Vagina (tissue), 2 donors: ENCODE results near the gene COQ7. TPM values are rescaled to one million over a fixed set of nuclear protein-coding genes. Genes with fewer than 3 reads are reported as not detected.

Experiments
- DNase-seq, 2 donors: peaks; one replicate each; pipeline ENCODE4 v3.0.0-alpha.2; 2017; ENCODE audit errors: extremely low spot score in 2 of 2
- H3K27ac ChIP-seq: fragments of 200-600 bp; sonication (generic); one replicate; pipeline ENCODE4 v1.5.1; 2019
- H3K27me3 ChIP-seq: fragments of 200-600 bp; sonication (generic); one replicate; pipeline ENCODE4 v1.5.1; 2019
- H3K36me3 ChIP-seq, 2 donors: fragments of 200-600 bp; sonication (generic); one replicate each; pipeline ENCODE4 v1.5.1; 2017 to 2019
- H3K4me1 ChIP-seq: fragments of 200-600 bp; sonication (generic); one replicate; pipeline ENCODE4 v1.5.1; 2019
- H3K4me3 ChIP-seq, 2 donors: fragments of 200-600 bp; sonication (generic); 1 replicate in 1 of 2; 2 replicates in 1 of 2; pipeline ENCODE4 v1.5.1; 2016 to 2019
- H3K9me3 ChIP-seq: fragments of 200-600 bp; sonication (generic); one replicate; pipeline ENCODE4 v1.5.1; 2019
- POLR2A ChIP-seq, 2 donors: fragments of 450-650 bp; IDR thresholded peaks; one replicate each; pipeline ENCODE4 v1.6.1; 2017; ENCODE audit warnings: antibody characterized with exemption in 2 of 2, mild to moderate bottlenecking in 2 of 2, moderate library complexity in 2 of 2
- POLR2AphosphoS5 ChIP-seq, 2 donors: sonication (generic); formaldehyde crosslinking; IDR thresholded peaks; one replicate each; pipeline ENCODE4 v1.9.0; 2017; ENCODE audit warnings: antibody characterized with exemption in 2 of 2, mild to moderate bottlenecking in 2 of 2, low read depth in 1 of 2; ENCODE audit not compliant: insufficient read depth in 1 of 2
- intact Hi-C: fragments of 100-400 bp; cut with DNase I; formaldehyde crosslinking; loops from one replicate; pipeline ENCODE4 v1.15.1; 2023
- total RNA-seq: library from RNA; depleted of rRNA; stranded (reverse); fragments of >200 nt; gene quantifications from one replicate; pipeline ENCODE4 v1.2.3, GENCODE V29; 2016
- TF ChIP-seq, protein P1 (sequence below), 3 experiments: fragments of 450-650 bp in 2 of 3; fragments of 200-600 bp in 1 of 3; sonication (generic) in 1 of 3; IDR thresholded peaks; one replicate each; pipeline ENCODE4 v1.5.1; 2017 to 2019; ENCODE audit warnings: antibody characterized with exemption in 3 of 3, mild to moderate bottlenecking in 2 of 3, moderate library complexity in 2 of 3

Gene COQ7
- total RNA-seq, 1 donor from 2014 or later: 15.5 TPM

- Histone ChIP-seq H3K27me3 (no peaks in the 10 kb centered on the region), H3K4me1 (peaks cover 44% of the 10 kb centered on the region)
These were observed 60.3 kb downstream of the COQ7 start for GRCh38 chr16:19127674-19128131.

GRCh38 chr16:19128454-19129200 lies 61.2 kb downstream of the COQ7 start:
- H3K4me3 ChIP-seq: no peak overlapping the region
- no peak for DNase-seq
- H3K9me3 ChIP-seq: no peaks in the 10 kb centered on the region
- TF ChIP-seq POLR2AphosphoS5 (IDR thresholded peaks at IDR 0.05; ENCODE audit: insufficient read depth in 1 of 2, low read depth in 1 of 2) (no peak), POLR2A (IDR thresholded peaks at IDR 0.05) (no peak)
- TF ChIP-seq, protein P1, sequence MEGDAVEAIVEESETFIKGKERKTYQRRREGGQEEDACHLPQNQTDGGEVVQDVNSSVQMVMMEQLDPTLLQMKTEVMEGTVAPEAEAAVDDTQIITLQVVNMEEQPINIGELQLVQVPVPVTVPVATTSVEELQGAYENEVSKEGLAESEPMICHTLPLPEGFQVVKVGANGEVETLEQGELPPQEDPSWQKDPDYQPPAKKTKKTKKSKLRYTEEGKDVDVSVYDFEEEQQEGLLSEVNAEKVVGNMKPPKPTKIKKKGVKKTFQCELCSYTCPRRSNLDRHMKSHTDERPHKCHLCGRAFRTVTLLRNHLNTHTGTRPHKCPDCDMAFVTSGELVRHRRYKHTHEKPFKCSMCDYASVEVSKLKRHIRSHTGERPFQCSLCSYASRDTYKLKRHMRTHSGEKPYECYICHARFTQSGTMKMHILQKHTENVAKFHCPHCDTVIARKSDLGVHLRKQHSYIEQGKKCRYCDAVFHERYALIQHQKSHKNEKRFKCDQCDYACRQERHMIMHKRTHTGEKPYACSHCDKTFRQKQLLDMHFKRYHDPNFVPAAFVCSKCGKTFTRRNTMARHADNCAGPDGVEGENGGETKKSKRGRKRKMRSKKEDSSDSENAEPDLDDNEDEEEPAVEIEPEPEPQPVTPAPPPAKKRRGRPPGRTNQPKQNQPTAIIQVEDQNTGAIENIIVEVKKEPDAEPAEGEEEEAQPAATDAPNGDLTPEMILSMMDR (IDR thresholded peaks at IDR 0.05): no peak
- no peaks in the 10 kb centered on the region for H3K36me3 ChIP-seq
- no peaks in the 10 kb centered on the region for H3K27me3 ChIP-seq
- peaks cover 38% of the 10 kb centered on the region for H3K4me1 ChIP-seq
- intact Hi-C loops: no loop called here
- no peak overlapping the region for H3K27ac ChIP-seq

More at GRCh38 chr16:19127674-19128131, 60.3 kb downstream of the COQ7 start:
- H3K4me3 ChIP-seq: no peak overlapping the region
- H3K9me3 ChIP-seq: no peaks in the 10 kb centered on the region
- H3K27ac ChIP-seq: no peak overlapping the region
- intact Hi-C loops: no loop called here
- DNase-seq: no peak
- TF ChIP-seq POLR2AphosphoS5 (IDR thresholded peaks at IDR 0.05; ENCODE audit: insufficient read depth in 1 of 2, low read depth in 1 of 2): no peak
- TF ChIP-seq, protein P1 (IDR thresholded peaks at IDR 0.05): no peak
- no peak for TF ChIP-seq POLR2A (IDR thresholded peaks at IDR 0.05)
- no peaks in the 10 kb centered on the region for H3K36me3 ChIP-seq

Other genes with a start within 250 kb of the COQ7 start
- 106 TPM for gene SMG1, start 141.2 kb upstream of the COQ7 start, total RNA-seq
- gene TMC7, start 83.7 kb upstream of the COQ7 start, total RNA-seq: 1.7 TPM
- 71.2 TPM for gene ITPRIPL2, start 46.4 kb downstream of the COQ7 start, total RNA-seq
- 13.3 TPM for gene SYT17, start 100.6 kb downstream of the COQ7 start, total RNA-seq
- not detected for gene CLEC19A, start 218.1 kb downstream of the COQ7 start, total RNA-seq